Thyroid gland (tissue), 4 donors: Measurements from ENCODE around the gene CACNA1A. TPM values are rescaled to one million over a fixed set of nuclear protein-coding genes. Genes with fewer than 3 reads are reported as not detected.

ENCODE experiments used
- DNase-seq, 2 donors: peaks; one replicate each; pipeline ENCODE4 v3.0.0-alpha.2; 2019
- H3K27ac ChIP-seq, 3 donors: fragments of 200-600 bp; sonication (generic); 1 replicate in 2 of 3; 2 replicates in 1 of 3; pipeline ENCODE4 v1.5.1; 2016 to 2019; ENCODE audit warnings: mild to moderate bottlenecking in 1 of 3, moderate library complexity in 1 of 3
- H3K27me3 ChIP-seq: fragments of 200-600 bp; sonication (generic); one replicate; pipeline ENCODE4 v1.5.1; 2019
- H3K36me3 ChIP-seq, 2 donors: fragments of 200-600 bp; sonication (generic); one replicate each; pipeline ENCODE4 v1.5.1; 2016 to 2019
- H3K4me1 ChIP-seq, 2 donors: fragments of 200-600 bp; sonication (generic); one replicate each; pipeline ENCODE4 v1.5.1; 2017 to 2019
- H3K4me3 ChIP-seq, 3 donors: fragments of 200-600 bp; sonication (generic); replicated peaks in 1 of 3; 1 replicate in 2 of 3; 2 replicates in 1 of 3; pipeline ENCODE4 v1.5.1; 2016; ENCODE audit warnings: mild to moderate bottlenecking in 1 of 3
- H3K9me3 ChIP-seq: fragments of 200-600 bp; sonication (generic); one replicate; pipeline ENCODE4 v1.5.1; 2017
- POLR2A ChIP-seq, 2 donors: fragments of 450-650 bp; IDR thresholded peaks; one replicate each; pipeline ENCODE4 v1.6.1; 2017; ENCODE audit warnings: antibody characterized with exemption in 2 of 2, mild to moderate bottlenecking in 2 of 2, moderate library complexity in 1 of 2
- WGBS, 2 donors: methylation state at CpG; one replicate each; pipeline ENCODE4 v1.1.5; 2017; 5-methylcytosine and 5-hydroxymethylcytosine counted together
- intact Hi-C: fragments of 100-400 bp; cut with DNase I; formaldehyde crosslinking; loops from one replicate; pipeline ENCODE4 v1.15.1; 2023
- total RNA-seq, 4 donors: library from RNA; depleted of rRNA; stranded (reverse); fragments of >200 nt; gene quantifications; one replicate each; pipeline ENCODE4 v1.2.3, GENCODE V29; 2016
- TF ChIP-seq, protein P1 (sequence below), 6 experiments: fragments of 200-600 bp in 3 of 6; fragments of 450-650 bp in 3 of 6; sonication (generic) in 3 of 6; IDR thresholded peaks; one replicate each; pipeline ENCODE4 v1.5.1; 2016 to 2019; ENCODE audit warnings: antibody characterized with exemption in 6 of 6, mild to moderate bottlenecking in 2 of 6, inconsistent platforms in 1 of 6, moderate library complexity in 1 of 6

Gene CACNA1A
- total RNA-seq, 4 donors from 2014 or later = 0.27 to 2.5 (median 0.80) TPM

- no peak for DNase-seq
- H3K36me3 ChIP-seq = no peaks in the 10 kb centered on the region
- WGBS, 2 donors = 84% methylated on average over 2 of the region's 2 CpGs
- intact Hi-C loops = no loop called here
- no peaks in the 10 kb centered on the region for H3K9me3 ChIP-seq
- no peak overlapping the region for H3K27ac ChIP-seq
- TF ChIP-seq, protein P1, sequence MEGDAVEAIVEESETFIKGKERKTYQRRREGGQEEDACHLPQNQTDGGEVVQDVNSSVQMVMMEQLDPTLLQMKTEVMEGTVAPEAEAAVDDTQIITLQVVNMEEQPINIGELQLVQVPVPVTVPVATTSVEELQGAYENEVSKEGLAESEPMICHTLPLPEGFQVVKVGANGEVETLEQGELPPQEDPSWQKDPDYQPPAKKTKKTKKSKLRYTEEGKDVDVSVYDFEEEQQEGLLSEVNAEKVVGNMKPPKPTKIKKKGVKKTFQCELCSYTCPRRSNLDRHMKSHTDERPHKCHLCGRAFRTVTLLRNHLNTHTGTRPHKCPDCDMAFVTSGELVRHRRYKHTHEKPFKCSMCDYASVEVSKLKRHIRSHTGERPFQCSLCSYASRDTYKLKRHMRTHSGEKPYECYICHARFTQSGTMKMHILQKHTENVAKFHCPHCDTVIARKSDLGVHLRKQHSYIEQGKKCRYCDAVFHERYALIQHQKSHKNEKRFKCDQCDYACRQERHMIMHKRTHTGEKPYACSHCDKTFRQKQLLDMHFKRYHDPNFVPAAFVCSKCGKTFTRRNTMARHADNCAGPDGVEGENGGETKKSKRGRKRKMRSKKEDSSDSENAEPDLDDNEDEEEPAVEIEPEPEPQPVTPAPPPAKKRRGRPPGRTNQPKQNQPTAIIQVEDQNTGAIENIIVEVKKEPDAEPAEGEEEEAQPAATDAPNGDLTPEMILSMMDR (IDR thresholded peaks at IDR 0.05) = no peak
- TF ChIP-seq POLR2A (IDR thresholded peaks at IDR 0.05) = no peak
- no peaks in the 10 kb centered on the region for H3K4me1 ChIP-seq
- no peak overlapping the region for H3K4me3 ChIP-seq
- H3K27me3 ChIP-seq = no peaks in the 10 kb centered on the region
Measured at GRCh38 chr19:13544423-13544822, 38.1 kb upstream of the CACNA1A start.

DNA sequence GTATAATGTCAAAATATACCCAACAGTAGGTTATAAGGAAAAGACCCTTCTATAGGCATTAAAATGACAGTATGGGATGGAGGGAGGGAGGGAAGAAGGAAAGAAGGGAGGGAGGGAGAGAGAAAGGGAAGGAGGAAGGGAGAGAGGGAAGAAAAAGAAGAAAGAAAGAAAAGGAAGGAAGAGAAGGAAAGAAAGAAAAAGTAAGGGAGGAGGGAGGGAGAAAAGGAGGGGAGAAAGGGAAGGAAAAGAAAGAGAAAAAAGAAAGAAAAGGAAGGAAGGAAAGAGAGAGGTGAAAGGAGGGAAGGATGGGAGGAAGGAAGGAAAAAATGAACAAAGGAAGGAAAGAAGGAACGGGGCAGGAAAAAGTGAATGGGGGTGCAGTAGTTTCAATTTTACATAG lies 35.3 kb upstream of the CACNA1A start:
- WGBS, 2 donors = 26 to 37% methylated on average over 1 of the region's 1 CpG
- no peaks in the 10 kb centered on the region for H3K9me3 ChIP-seq
- intact Hi-C loops = no loop called here

DNA sequence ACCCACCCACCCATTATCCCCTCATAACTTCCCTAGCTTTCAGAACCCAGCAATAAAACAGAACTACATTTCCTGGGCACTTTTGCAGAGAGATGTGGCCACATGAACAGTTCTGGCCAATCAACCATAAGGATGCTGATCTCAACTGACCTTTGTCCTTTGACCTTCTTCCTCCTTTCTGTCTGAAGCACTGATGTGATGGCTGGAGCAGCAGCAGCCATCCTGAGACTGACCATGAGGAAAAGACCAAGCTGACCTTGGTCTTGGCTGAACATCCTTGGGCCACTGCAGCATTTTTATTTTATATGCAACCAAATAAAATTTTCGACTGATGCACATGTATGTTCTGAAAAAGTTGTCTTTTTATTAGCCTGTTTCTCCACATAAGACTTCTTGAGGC lies 33.1 kb upstream of the CACNA1A start:
- WGBS, 2 donors = 63 to 76% methylated on average over 1 of the region's 1 CpG
- intact Hi-C loops = no loop called here
- H3K27ac ChIP-seq = no peak overlapping the region
- H3K36me3 ChIP-seq = no peaks in the 10 kb centered on the region
- no peak overlapping the region for H3K4me3 ChIP-seq
- H3K9me3 ChIP-seq = no peaks in the 10 kb centered on the region
- no peaks in the 10 kb centered on the region for H3K27me3 ChIP-seq
- TF ChIP-seq, protein P1 (IDR thresholded peaks at IDR 0.05) = no peak
- TF ChIP-seq POLR2A (IDR thresholded peaks at IDR 0.05) = no peak
- DNase-seq = no peak
- H3K4me1 ChIP-seq = no peaks in the 10 kb centered on the region

More for the DNA sequence above, 35.3 kb upstream of the CACNA1A start:
- TF ChIP-seq POLR2A (IDR thresholded peaks at IDR 0.05) = no peak
- TF ChIP-seq, protein P1 (IDR thresholded peaks at IDR 0.05) = no peak
- DNase-seq = no peak
- no peaks in the 10 kb centered on the region for H3K27me3 ChIP-seq
- H3K36me3 ChIP-seq = no peaks in the 10 kb centered on the region
- H3K27ac ChIP-seq = no peak overlapping the region
- H3K4me3 ChIP-seq = no peak overlapping the region
- no peaks in the 10 kb centered on the region for H3K4me1 ChIP-seq

DNA sequence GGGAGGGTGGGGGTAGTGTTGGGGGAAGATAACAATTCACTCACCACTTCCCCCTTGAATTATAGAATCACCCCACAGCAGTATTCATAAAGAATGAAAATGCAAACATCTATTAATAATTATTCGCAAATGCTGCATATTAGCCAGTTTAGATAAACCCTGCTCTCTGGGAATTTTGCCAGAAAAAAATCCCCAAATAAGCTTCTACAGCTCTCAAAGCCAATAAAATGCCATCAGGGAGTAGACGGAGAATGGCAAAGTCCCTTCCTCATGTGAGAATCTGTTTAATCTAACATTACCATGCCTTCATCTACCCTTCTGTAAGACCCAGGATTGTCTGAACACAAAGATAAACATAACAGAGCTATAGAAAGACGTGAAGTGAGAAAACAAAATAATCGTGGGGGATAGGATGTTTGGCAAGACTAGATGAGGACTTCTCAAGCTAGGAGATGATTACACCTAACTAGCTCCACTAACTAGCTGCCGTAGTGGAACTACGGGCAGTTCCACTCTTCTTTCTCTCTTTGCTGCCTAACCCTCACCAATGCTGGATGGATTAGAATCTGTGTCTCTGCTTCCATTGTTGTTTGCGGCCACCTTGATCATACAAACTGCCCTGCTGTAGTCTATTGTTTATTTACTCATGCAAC lies 32.4 kb upstream of the CACNA1A start:
- H3K4me1 ChIP-seq = no peaks in the 10 kb centered on the region
- H3K27me3 ChIP-seq = no peaks in the 10 kb centered on the region
- intact Hi-C loops = no loop called here
- H3K27ac ChIP-seq = no peak overlapping the region
- no peak overlapping the region for H3K4me3 ChIP-seq
- no peak for DNase-seq
- H3K36me3 ChIP-seq = no peaks in the 10 kb centered on the region
- H3K9me3 ChIP-seq = no peaks in the 10 kb centered on the region
- TF ChIP-seq, protein P1 (IDR thresholded peaks at IDR 0.05) = no peak
- no peak for TF ChIP-seq POLR2A (IDR thresholded peaks at IDR 0.05)
- 67 to 71% methylated on average over 7 of the region's 7 CpGs for WGBS, 2 donors

GRCh38 chr19:13537454-13537853 lies 31.2 kb upstream of the CACNA1A start:
- DNase-seq = no peak
- intact Hi-C loops = no loop called here
- Histone ChIP-seq H3K27me3 (no peaks in the 10 kb centered on the region), H3K27ac (no peak overlapping the region), H3K36me3 (no peaks in the 10 kb centered on the region), H3K9me3 (no peaks in the 10 kb centered on the region), H3K4me1 (no peaks in the 10 kb centered on the region), H3K4me3 (no peak overlapping the region)
- 52 to 56% methylated on average over 6 of the region's 6 CpGs for WGBS, 2 donors
- TF ChIP-seq, protein P1 (IDR thresholded peaks at IDR 0.05) = no peak
- no peak for TF ChIP-seq POLR2A (IDR thresholded peaks at IDR 0.05)
